Muscle of back (tissue), 11 donors: ENCODE results near the gene ZCWPW2. TPM values are rescaled to one million over a fixed set of nuclear protein-coding genes. Genes with fewer than 3 reads are reported as not detected.

ENCODE experiments used
- DNase-seq, 3 donors: peaks; one replicate each; pipeline versions ENCODE4 v3.0.0 to v3.0.0-alpha.2; 2013
- polyA plus RNA-seq, 10 donors: library from polyadenylated mRNA; unstranded; fragments of 120-200 nt; gene quantifications; one replicate each; pipeline ENCODE4 v1.2.1, GENCODE V29; 2013; ENCODE audit not compliant: insufficient read length in 10 of 10

ZCWPW2 gene
- polyA plus RNA-seq, 10 donors = 1.4 to 2.6 (median 2.1) TPM

- DNase-seq = no peak
Measured at GRCh38 chr3:28574036-28574435, 225.5 kb downstream of the ZCWPW2 start.

- peak in 1 of 3 donors; percentile 66 for DNase-seq
Measured at GRCh38 chr3:28575100-28575745, 226.7 kb downstream of the ZCWPW2 start.

Other genes starting within 250 kb of the ZCWPW2 start
- 10 to 100 TPM; 20.7 to 24.7 (median 21.6) TPM for gene CMC1, start 107.1 kb upstream of the ZCWPW2 start, polyA plus RNA-seq
- 10 to 100 TPM; 58.1 to 95.1 (median 73.3) TPM for gene AZI2, start 103 bp downstream of the ZCWPW2 start, polyA plus RNA-seq